Uterus (tissue), 4 donors: Measurements from ENCODE around the gene HDAC8. TPM values are rescaled to one million over a fixed set of nuclear protein-coding genes. Genes with fewer than 3 reads are reported as not detected.

Experiments
- DNase-seq, 2 donors: peaks; one replicate each; pipeline ENCODE4 v3.0.0-alpha.2; 2019 to 2020
- H3K27ac ChIP-seq, 2 donors: fragments of 200-600 bp; sonication (generic); 1 replicate in 1 of 2; 2 replicates in 1 of 2; pipeline ENCODE4 v1.5.1; 2016 to 2018
- H3K27me3 ChIP-seq, 2 donors: fragments of 200-600 bp; sonication (generic); one replicate each; pipeline ENCODE4 v1.5.1; 2018 to 2019; ENCODE audit warnings: control low read depth in 1 of 2
- H3K36me3 ChIP-seq, 2 donors: fragments of 200-600 bp; sonication (generic); one replicate each; pipeline ENCODE4 v1.5.1; 2019; ENCODE audit warnings: control low read depth in 1 of 2
- H3K4me1 ChIP-seq, 2 donors: fragments of 200-600 bp; sonication (generic); one replicate each; pipeline ENCODE4 v1.5.1; 2018 to 2019; ENCODE audit warnings: control low read depth in 1 of 2
- H3K4me3 ChIP-seq, 2 donors: fragments of 200-600 bp; sonication (generic); 1 replicate in 1 of 2; 2 replicates in 1 of 2; pipeline ENCODE4 v1.5.1; 2018 to 2019; ENCODE audit warnings: mild to moderate bottlenecking in 1 of 2
- H3K9me3 ChIP-seq, 2 donors: fragments of 200-600 bp; sonication (generic); one replicate each; pipeline ENCODE4 v1.5.1; 2019; ENCODE audit warnings: control low read depth in 1 of 2
- CTCF ChIP-seq, 4 experiments: fragments of 200-600 bp in 2 of 4; fragments of 450-650 bp in 2 of 4; sonication (generic) in 2 of 4; IDR thresholded peaks; one replicate each; pipeline ENCODE4 v1.5.1; 2016 to 2019; ENCODE audit warnings: antibody characterized with exemption in 4 of 4, mild to moderate bottlenecking in 2 of 4, moderate library complexity in 1 of 4
- POLR2A ChIP-seq, 2 donors: fragments of 450-650 bp; IDR thresholded peaks; one replicate each; pipeline ENCODE4 v1.6.1; 2016; ENCODE audit warnings: antibody characterized with exemption in 2 of 2, mild to moderate bottlenecking in 1 of 2, moderate library complexity in 1 of 2
- intact Hi-C: fragments of 100-400 bp; cut with DNase I; formaldehyde crosslinking; loops from one replicate; pipeline ENCODE4 v1.15.1; 2023; ENCODE audit warnings: low total_unique reads
- total RNA-seq, 4 donors: library from RNA; depleted of rRNA in 3 of 4; stranded (reverse); fragments of >200 nt in 3 of 4; gene quantifications; one replicate each; pipeline versions ENCODE4 v1.1.0 to v1.2.4, GENCODE V29; 2014 to 2023
- donor health status: DM: yes; HTN: yes; CAD: no.

Gene HDAC8
- total RNA-seq, 4 donors from 2014 or later: 16.2 to 138 (median 43.1) TPM

- Histone ChIP-seq H3K27ac (no peak overlapping the region), H3K4me1 (peaks cover 0 to 13% of the 10 kb centered on the region in 2 donors), H3K4me3 (peak overlapping the region; percentile 25 to 42), H3K9me3 (no peaks in the 10 kb centered on the region), H3K36me3 (no peaks in the 10 kb centered on the region), H3K27me3 (peaks cover 8 to 18% of the 10 kb centered on the region in 2 donors)
- intact Hi-C loops: no loop called here
- TF ChIP-seq CTCF (IDR thresholded peaks at IDR 0.05) (no peak), POLR2A (IDR thresholded peaks at IDR 0.05) (no peak)
- DNase-seq: no peak
Measured at GRCh38 chrX:72304877-72305276, 267.8 kb downstream of the HDAC8 start.

- Histone ChIP-seq H3K9me3 (no peaks in the 10 kb centered on the region), H3K4me1 (peaks cover 0 to 13% of the 10 kb centered on the region in 2 donors), H3K36me3 (no peaks in the 10 kb centered on the region), H3K4me3 (no peak overlapping the region), H3K27ac (no peak overlapping the region), H3K27me3 (peaks cover 0 to 18% of the 10 kb centered on the region in 2 donors)
- DNase-seq: no peak
- TF ChIP-seq POLR2A (IDR thresholded peaks at IDR 0.05): no peak
- TF ChIP-seq CTCF (IDR thresholded peaks at IDR 0.05): no peak
- intact Hi-C loops: no loop called here
Measured at GRCh38 chrX:72301781-72302180, 270.9 kb downstream of the HDAC8 start.

GRCh38 chrX:72299891-72300630 is 272.6 kb downstream of the HDAC8 start:
- no peak for DNase-seq
- no peak overlapping the region for H3K27ac ChIP-seq
- intact Hi-C loops: no loop called here
- H3K9me3 ChIP-seq: no peaks in the 10 kb centered on the region
- H3K27me3 ChIP-seq: peaks cover 0 to 15% of the 10 kb centered on the region in 2 donors
- TF ChIP-seq POLR2A (IDR thresholded peaks at IDR 0.05): no peak
- no peak for TF ChIP-seq CTCF (IDR thresholded peaks at IDR 0.05)
- no peaks in the 10 kb centered on the region for H3K4me1 ChIP-seq
- H3K36me3 ChIP-seq: no peaks in the 10 kb centered on the region
- H3K4me3 ChIP-seq: no peak overlapping the region

GRCh38 chrX:72297953-72298730 is 274.5 kb downstream of the HDAC8 start:
- peaks cover 0 to 4% of the 10 kb centered on the region in 2 donors for H3K27me3 ChIP-seq
- no peak for DNase-seq
- TF ChIP-seq POLR2A (IDR thresholded peaks at IDR 0.05) (no peak), CTCF (IDR thresholded peaks at IDR 0.05) (no peak)
- H3K9me3 ChIP-seq: no peaks in the 10 kb centered on the region
- intact Hi-C loops: no loop called here
- no peaks in the 10 kb centered on the region for H3K36me3 ChIP-seq
- no peaks in the 10 kb centered on the region for H3K4me1 ChIP-seq
- no peak overlapping the region for H3K4me3 ChIP-seq
- H3K27ac ChIP-seq: no peak overlapping the region

GRCh38 chrX:72296991-72297390 is 275.7 kb downstream of the HDAC8 start:
- no peak for TF ChIP-seq POLR2A (IDR thresholded peaks at IDR 0.05)
- no peak for TF ChIP-seq CTCF (IDR thresholded peaks at IDR 0.05)
- H3K27ac ChIP-seq: no peak overlapping the region
- no peaks in the 10 kb centered on the region for H3K36me3 ChIP-seq
- no peaks in the 10 kb centered on the region for H3K4me1 ChIP-seq
- intact Hi-C loops: no loop called here
- H3K9me3 ChIP-seq: no peaks in the 10 kb centered on the region
- no peaks in the 10 kb centered on the region for H3K27me3 ChIP-seq
- no peak for DNase-seq
- no peak overlapping the region for H3K4me3 ChIP-seq
